Adrenal gland (tissue), 12 donors: ENCODE data around the gene LRRC1. TPM values are rescaled to one million over a fixed set of nuclear protein-coding genes. Genes with fewer than 3 reads are reported as not detected.

Experiments
- DNase-seq, 7 donors: peaks; one replicate each; pipeline ENCODE4 v3.0.0-alpha.2; 2019 to 2020
- H3K27ac ChIP-seq, 5 donors: fragments of 200-600 bp; sonication (generic) in 4 of 5; 1 replicate in 3 of 5; 2 replicates in 2 of 5; pipeline versions ENCODE4 v1.5.1 to v1.8.0; 2016 to 2020; ENCODE audit warnings: mild to moderate bottlenecking in 1 of 5
- H3K27me3 ChIP-seq: fragments of 200-600 bp; 2 replicates; pipeline ENCODE4 v1.8.0; 2021
- H3K36me3 ChIP-seq, 2 donors: fragments of 200-600 bp; replicated peaks in 1 of 2; 1 replicate in 1 of 2; 2 replicates in 1 of 2; pipeline versions ENCODE4 v1.5.1 to v1.8.0; 2018 to 2022
- H3K4me1 ChIP-seq, 2 donors: fragments of 200-600 bp; replicated peaks in 1 of 2; 1 replicate in 1 of 2; 2 replicates in 1 of 2; pipeline versions ENCODE4 v1.5.1 to v1.8.0; 2018 to 2021
- H3K4me3 ChIP-seq, 4 donors: fragments of 200-600 bp; sonication (generic) in 3 of 4; one replicate each; pipeline ENCODE4 v1.5.1; 2016 to 2018
- H3K9me3 ChIP-seq, 3 donors: fragments of 200-600 bp; sonication (generic) in 1 of 3; replicated peaks in 1 of 3; 1 replicate in 2 of 3; 2 replicates in 1 of 3; pipeline versions ENCODE4 v1.5.1 to v1.8.0; 2016 to 2021
- CTCF ChIP-seq, 6 experiments: fragments of 450-650 bp in 4 of 6; fragments of 200-600 bp in 2 of 6; sonication (generic) in 1 of 6; IDR thresholded peaks; 1 replicate in 5 of 6; 2 replicates in 1 of 6; pipeline versions ENCODE4 v1.5.1 to v1.8.0; 2016 to 2021; ENCODE audit warnings: antibody characterized with exemption in 6 of 6, mild to moderate bottlenecking in 2 of 6, moderate library complexity in 1 of 6
- POLR2A ChIP-seq, 2 donors: fragments of 450-650 bp; IDR thresholded peaks; one replicate each; pipeline ENCODE4 v1.6.1; 2017; ENCODE audit warnings: antibody characterized with exemption in 2 of 2, mild to moderate bottlenecking in 2 of 2, moderate library complexity in 1 of 2
- WGBS, 4 donors: extraction: QIAGEN DNeasy Blood & Tissue Kit in 2 of 4; methylation state at CpG; one replicate each; pipeline versions ENCODE4 v1.1.5 to v1.1.7; 2013 to 2017; 5-methylcytosine and 5-hydroxymethylcytosine counted together
- intact Hi-C, 2 donors: fragments of 100-400 bp; cut with DNase I; formaldehyde crosslinking; loops; one replicate each; pipeline versions ENCODE4 v1.14.1 to v1.15.0; 2022 to 2023
- polyA plus RNA-seq, 3 donors: library from polyadenylated mRNA; stranded (reverse); fragments of 200-250 nt in 2 of 3; fragments of 350-450 nt in 1 of 3; fragmentation: Illumina TruSeq in 1 of 3; extraction: RNeasy Lipid Tissue Mini Kit (QIAGEN cat#74804) in 1 of 3; gene quantifications; one replicate each; pipeline ENCODE4 v1.2.3, GENCODE V29; 2013 to 2014
- total RNA-seq, 9 donors: library from RNA; depleted of rRNA in 4 of 9; stranded (reverse); fragments of >200 nt in 4 of 9; fragments of 120-200 nt in 1 of 9; fragmentation: NEBNext Ultra II Directional in 1 of 9; extraction: Animal tissue kit (Norgen Biotek cat#: 25700) in 1 of 9; gene quantifications; one replicate each; pipeline versions ENCODE4 v1.1.0 to v1.2.4, GENCODE V29; 2013 to 2023
- donor health status: healthy with polysubstance abuse.
- donor health status: Bipolar disorder and iron deficiency.
- donor health status: DM: yes; HTN: yes; CAD: no.
- donor health status: DM: no; HTN: no; CAD: no.
- donor health status: DM: no; HTN: no; CAD: no.
- donor health status: DM: yes; HTN: yes; CAD: no.

LRRC1 gene
- total and polyA plus RNA-seq, 12 donors, result 2.1 to 7.8 (median 4.5) TPM

DNA sequence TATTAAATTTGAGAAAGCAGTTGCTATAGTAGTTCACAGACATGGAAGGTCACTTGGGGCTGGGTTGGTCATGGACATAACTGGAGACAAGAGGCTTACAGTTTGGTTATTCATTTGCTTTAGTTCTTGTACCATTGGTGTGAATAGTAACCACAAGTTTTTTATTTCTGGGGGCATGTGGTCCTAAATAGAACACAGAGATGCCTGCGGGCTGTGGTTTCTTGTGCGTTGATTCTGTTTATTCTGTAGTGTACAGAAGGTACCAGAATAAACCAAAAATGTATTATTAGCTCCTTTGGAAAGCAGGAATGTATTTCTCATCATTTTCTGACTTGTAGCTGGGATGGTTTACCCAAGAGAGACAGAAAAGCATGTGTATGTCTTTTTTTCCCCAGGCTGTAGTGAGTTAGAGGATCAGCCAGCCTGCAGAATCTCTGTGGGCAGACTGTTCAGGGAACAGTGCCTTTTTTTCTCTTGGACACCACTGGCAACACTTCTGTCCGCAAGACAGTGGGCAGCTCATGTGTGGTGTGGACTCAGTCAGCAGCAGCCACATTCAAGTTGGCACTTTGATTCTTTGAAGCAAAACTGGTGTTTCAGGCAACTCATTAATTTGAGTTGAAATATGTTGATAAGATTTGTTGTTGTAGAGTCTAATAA is 122.1 kb downstream of the LRRC1 start:
- intact Hi-C loops, result no loop called here
- TF ChIP-seq CTCF (IDR thresholded peaks at IDR 0.05) (no peak), POLR2A (IDR thresholded peaks at IDR 0.05) (no peak)
- no peak overlapping the region for H3K27ac ChIP-seq
- H3K36me3 ChIP-seq, result no peaks in the 10 kb centered on the region
- H3K4me3 ChIP-seq, result no peak overlapping the region
- no peaks in the 10 kb centered on the region for H3K9me3 ChIP-seq
- no peaks in the 10 kb centered on the region for H3K27me3 ChIP-seq
- 87 to 99% (median 93%) methylated on average over 3 of the region's 3 CpGs for WGBS, 4 donors
- no peak for DNase-seq
- no peaks in the 10 kb centered on the region for H3K4me1 ChIP-seq

DNA sequence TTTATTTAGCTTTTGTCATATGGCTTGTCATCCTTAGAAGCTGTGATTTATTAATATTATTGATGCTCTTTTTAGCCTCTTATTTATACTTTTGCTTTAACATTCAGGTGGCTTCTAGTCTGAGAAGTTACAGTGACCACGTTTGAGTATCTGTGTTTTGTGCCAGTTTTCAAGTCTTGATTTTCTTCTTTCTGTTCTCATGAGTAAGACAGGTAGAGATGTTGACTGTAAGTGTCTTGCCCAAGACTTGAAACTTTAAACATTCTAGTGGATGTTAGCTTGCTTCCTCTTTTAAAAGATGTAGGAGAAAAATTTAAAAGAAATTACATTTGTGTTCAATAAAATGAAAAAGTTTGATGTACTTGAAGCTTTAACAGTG is 122.6 kb downstream of the LRRC1 start:
- Histone ChIP-seq H3K9me3 (no peaks in the 10 kb centered on the region), H3K4me3 (no peak overlapping the region), H3K4me1 (no peaks in the 10 kb centered on the region), H3K36me3 (no peaks in the 10 kb centered on the region), H3K27ac (no peak overlapping the region), H3K27me3 (no peaks in the 10 kb centered on the region)
- no peak for DNase-seq
- WGBS, 4 donors, result 34 to 61% (median 42%) methylated on average over 1 of the region's 1 CpG
- intact Hi-C loops, result no loop called here
- TF ChIP-seq CTCF (IDR thresholded peaks at IDR 0.05) (no peak), POLR2A (IDR thresholded peaks at IDR 0.05) (no peak)

GRCh38 chr6:53918854-53919510 is 124.2 kb downstream of the LRRC1 start:
- DNase-seq, result no peak
- Histone ChIP-seq H3K4me3 (no peak overlapping the region), H3K27ac (no peak overlapping the region), H3K27me3 (no peaks in the 10 kb centered on the region), H3K36me3 (no peaks in the 10 kb centered on the region), H3K9me3 (no peaks in the 10 kb centered on the region), H3K4me1 (no peaks in the 10 kb centered on the region)
- intact Hi-C loops, result no loop called here
- TF ChIP-seq CTCF (IDR thresholded peaks at IDR 0.05) (no peak), POLR2A (IDR thresholded peaks at IDR 0.05) (no peak)
- WGBS, 4 donors, result 79 to 87% (median 82%) methylated on average over 3 of the region's 3 CpGs

- Histone ChIP-seq H3K4me1 (no peaks in the 10 kb centered on the region), H3K36me3 (no peaks in the 10 kb centered on the region), H3K27ac (no peak overlapping the region), H3K9me3 (no peaks in the 10 kb centered on the region), H3K4me3 (no peak overlapping the region), H3K27me3 (no peaks in the 10 kb centered on the region)
- no peak for DNase-seq
- 70 to 84% (median 76%) methylated on average over 2 of the region's 2 CpGs for WGBS, 4 donors
- TF ChIP-seq POLR2A (IDR thresholded peaks at IDR 0.05) (no peak), CTCF (IDR thresholded peaks at IDR 0.05) (no peak)
- intact Hi-C loops, result no loop called here
These were observed 125.1 kb downstream of the LRRC1 start for GRCh38 chr6:53919881-53920360.
